ENCODE data around the gene HTRA2.

The HTRA2 gene

GRCh38 chr2:74525717-74526648 lies 3.8 kb upstream of the HTRA2 start, which contains the start of gene DQX1:
Gene DQX1 (minus strand): TSS chr2:74526231. CDS start chr2:74525729, 502 bp downstream.
- TF ChIP-seq CTCF (IDR thresholded peaks at IDR 0.05; ENCODE audit: control extremely low read depth, extremely low read depth, low read depth, missing control alignments), result no peak
- ChIA-PET CTCF (interaction anchor here (0.9 to 9.3 kb wide), 5 partner anchors 17 to 62 kb away, joined by 3 to 76 read pairs (median 3); partner anchors contain the start of genes CCDC142 and TTC31), POLR2A (interaction anchor here (0.6 to 1.1 kb wide), 2 partner anchors 13 to 59 kb away, joined by 3 to 4 read pairs; no protein-coding TSS in a partner anchor)
- DNase-seq (ENCODE audit: extremely low spot score), result peak; percentile 67

- POLR2A ChIA-PET, result interaction anchor here (1.1 kb wide), 1 partner anchor 12 kb away, joined by 4 read pairs; no protein-coding TSS in a partner anchor
- no peak for TF ChIP-seq CTCF (IDR thresholded peaks at IDR 0.05; ENCODE audit: control extremely low read depth, extremely low read depth, low read depth, missing control alignments)
Measured at GRCh38 chr2:74526649-74527230, 3.0 kb upstream of the HTRA2 start.

GRCh38 chr2:74527741-74528140 lies 2.0 kb upstream of the HTRA2 start:
- ChIA-PET CTCF (interaction anchor here (1.5 to 9.3 kb wide), 3 partner anchors 10 to 60 kb away, joined by 3 to 76 read pairs (median 21); no protein-coding TSS in a partner anchor), POLR2A (no interaction called here)
- no peak for TF ChIP-seq CTCF (IDR thresholded peaks at IDR 0.05; ENCODE audit: control extremely low read depth, extremely low read depth, low read depth, missing control alignments)
- DNase-seq (ENCODE audit: extremely low spot score), result no peak

More at GRCh38 chr2:74526649-74527230, 3.0 kb upstream of the HTRA2 start:
- no peak for DNase-seq (ENCODE audit: extremely low spot score)
- CTCF ChIA-PET, result interaction anchor here (0.9 to 9.3 kb wide), 6 partner anchors 11 to 61 kb away, joined by 3 to 76 read pairs (median 3); partner anchors contain the start of genes CCDC142 and TTC31

- POLR2A ChIA-PET, result interaction anchor here (0.6 to 2.3 kb wide), 4 partner anchors 10 to 71 kb away, joined by 5 to 12 read pairs (median 6); partner anchors contain the start of genes PCGF1 and WBP1
- CTCF ChIA-PET, result interaction anchor here (1.0 to 9.3 kb wide), 5 partner anchors 19 to 59 kb away, joined by 3 to 76 read pairs (median 16); partner anchors contain the start of genes CCDC142 and TTC31
- DNase-seq (ENCODE audit: extremely low spot score), result no peak
- no peak for TF ChIP-seq CTCF (IDR thresholded peaks at IDR 0.05; ENCODE audit: control extremely low read depth, extremely low read depth, low read depth, missing control alignments)
Measured at GRCh38 chr2:74528600-74529356, 955 bp upstream of the HTRA2 start.

- ChIA-PET POLR2A (interaction anchor here (0.6 to 2.3 kb wide), 9 partner anchors 9 to 417 kb away, joined by 3 to 12 read pairs (median 5); partner anchors contain the start of genes PCGF1 and WBP1), CTCF (interaction anchor here (0.7 to 9.3 kb wide), 20 partner anchors 10 to 281 kb away, joined by 3 to 76 read pairs (median 6); partner anchors contain the start of genes CCDC142, PCGF1, TTC31 and WBP1)
- peak; percentile 82 for DNase-seq (ENCODE audit: extremely low spot score)
- TF ChIP-seq CTCF (IDR thresholded peaks at IDR 0.05; ENCODE audit: control extremely low read depth, extremely low read depth, low read depth, missing control alignments), result no peak
Measured at GRCh38 chr2:74530239-74531187, 780 bp downstream of the HTRA2 start.

All from GM10248 (cell line).